GM12878 (cell line): ENCODE data around the gene PLCG1. TPM values are rescaled to one million over a fixed set of nuclear protein-coding genes. Genes with fewer than 3 reads are reported as not detected.

ENCODE experiments used
- ATAC-seq: fragments of 200-7000 bp; cut with Tn5 transposase; 3 replicates; pipeline ENCODE4 v1.9.1; 2020; ENCODE audit warnings: mild to moderate bottlenecking, moderate library complexity
- BruUV-seq: library from RNA; stranded (reverse); fragments of 400-500 nt; replicated peaks from 2 replicates; lab custom pipeline; 2021; lab: Mats Ljungman, UMichigan
- CTCF ChIA-PET: fragments of 300-600 bp; sonication (Branson Sonifier 250); formaldehyde crosslinking; extraction: SDS; loops from one replicate; lab custom pipeline; 2021; ENCODE audit warnings: inconsistent platforms; lab: Yijun Ruan, JAX
- POLR2A ChIA-PET: fragments of 350-600 bp; formaldehyde crosslinking; extraction: SDS; loops from one replicate; lab custom pipeline; 2021; ENCODE audit warnings: inconsistent platforms; lab: Charles Lee
- RAD21 ChIA-PET: fragments of 300-600 bp; sonication (Branson Sonifier 250); formaldehyde crosslinking; loops from one replicate; lab custom pipeline; 2023; ENCODE audit warnings: antibody characterized with exemption; ENCODE audit not compliant: unreplicated experiment; lab: Charles Lee
- SMC1A ChIA-PET: fragments of 300-600 bp; sonication (Branson Sonifier 250); formaldehyde crosslinking; loops from one replicate; lab custom pipeline; 2023; ENCODE audit not compliant: unreplicated experiment, uncharacterized antibody; lab: Charles Lee
- DNase-seq: peaks from one replicate; pipeline ENCODE4 v3.0.0-alpha.2; 2011; ENCODE audit warnings: low read depth, low spot score
- FAIRE-seq: peaks from 3 replicates; lab custom pipeline; 2011; peaks lifted over from hg19 to GRCh38; lab: Jason Lieb, UNC
- H2AFZ ChIP-seq: 2 replicates; pipeline ENCODE4 v1.6.0; 2011; ENCODE audit warnings: low read depth, low read length, control low read depth; ENCODE audit not compliant: control insufficient read depth
- H3K27ac ChIP-seq: 2 replicates; pipeline ENCODE4 v1.5.1; 2011; ENCODE audit warnings: control low read depth; ENCODE audit not compliant: control insufficient read depth, insufficient read depth
- H3K27me3 ChIP-seq, 2 experiments: replicated peaks in 1 of 2; 2 replicates each; pipeline versions ENCODE4 v1.6.0 to v1.6.1; 2011; ENCODE audit warnings: low read length in 1 of 2; ENCODE audit not compliant: control insufficient read depth in 2 of 2, insufficient read depth in 2 of 2
- H3K36me3 ChIP-seq, 2 experiments: 2 replicates each; pipeline ENCODE4 v1.5.1; 2011; ENCODE audit warnings: low read length in 1 of 2; ENCODE audit not compliant: control insufficient read depth in 2 of 2, insufficient read depth in 2 of 2
- H3K4me1 ChIP-seq: 2 replicates; pipeline ENCODE4 v1.6.1; 2011; ENCODE audit warnings: mild to moderate bottlenecking, low read length, moderate library complexity, mixed read lengths; ENCODE audit not compliant: control insufficient read depth, insufficient read depth
- H3K4me2 ChIP-seq: 2 replicates; pipeline ENCODE4 v1.6.0; 2011; ENCODE audit warnings: control low read depth; ENCODE audit not compliant: control insufficient read depth, insufficient read depth
- H3K4me3 ChIP-seq: fragments of 200-600 bp; sonication (generic); 2 replicates; pipeline ENCODE4 v1.5.1; 2016
- H3K79me2 ChIP-seq: 2 replicates; pipeline ENCODE4 v1.6.0; 2011; ENCODE audit warnings: low read length; ENCODE audit not compliant: control insufficient read depth, insufficient read depth
- H3K9ac ChIP-seq: 2 replicates; pipeline ENCODE4 v1.8.0; 2011; ENCODE audit warnings: low read length, control low read depth, mixed read lengths; ENCODE audit not compliant: control insufficient read depth, insufficient read depth
- H3K9me3 ChIP-seq: replicated peaks from 3 replicates; pipeline ENCODE4 v1.5.1; 2011; ENCODE audit warnings: mild to moderate bottlenecking, low read length; ENCODE audit not compliant: control insufficient read depth, insufficient read depth
- H4K20me1 ChIP-seq: 2 replicates; pipeline ENCODE4 v1.6.0; 2011; ENCODE audit not compliant: control insufficient read depth, insufficient read depth
- RB1 ChIP-seq: fragments of 450-650 bp; formaldehyde crosslinking; IDR thresholded peaks from 2 replicates; pipeline ENCODE4 v1.6.1; 2017; ENCODE audit warnings: mild to moderate bottlenecking, borderline replicate concordance
- SIX5 ChIP-seq: IDR thresholded peaks from 2 replicates; pipeline ENCODE4 v1.6.1; 2011; ENCODE audit warnings: mild to moderate bottlenecking, low read depth, low read length, moderate library complexity; ENCODE audit not compliant: severe bottlenecking
- SMARCA5 ChIP-seq: fragments of 450-650 bp; IDR thresholded peaks from 2 replicates; pipeline ENCODE4 v1.6.1; 2017; ENCODE audit warnings: mild to moderate bottlenecking
- SRF ChIP-seq, 2 experiments: IDR thresholded peaks; 2 replicates each; pipeline ENCODE4 v1.6.1; 2011; ENCODE audit warnings: low read depth in 2 of 2, low read length in 2 of 2, mild to moderate bottlenecking in 1 of 2, moderate library complexity in 1 of 2
- WGBS: methylation state at CpG from one replicate; pipeline ENCODE4 v1.1.6; 2016; ENCODE audit warnings: low lambda C conversion rate; ENCODE audit not compliant: insufficient replicate concordance, insufficient coverage; ENCODE audit errors: missing lambda C conversion rate; 5-methylcytosine and 5-hydroxymethylcytosine counted together
- in situ Hi-C: fragments of 300-500 bp; cut with MboI; formaldehyde crosslinking; loops from 9 replicates; pipeline ENCODE4 v1.14.3; 2018; ENCODE audit warnings: mixed read lengths
- intact Hi-C: fragments of 100-400 bp; cut with micrococcal nuclease; formaldehyde crosslinking; loops from one replicate; pipeline ENCODE4 v1.14.2; 2022; ENCODE audit not compliant: unreplicated experiment
- polyA plus RNA-seq, 11 experiments: library from polyadenylated mRNA; depleted of rRNA in 4 of 11; unstranded in 6 of 11; stranded (reverse) in 5 of 11; fragments of >200 nt; fragmentation: Nextera tagmentation in 4 of 11; fragmentation: Illumina TruSeq in 1 of 11; extraction: Ambion mirVana in 4 of 11; extraction: Trizol in 1 of 11; gene quantifications; 1 replicate in 1 of 11; 2 replicates in 10 of 11; pipeline versions ENCODE4 v1.2.1 to v1.2.3, GENCODE V29; 2011 to 2016; ENCODE audit warnings: inconsistent platforms in 2 of 11, missing spikeins in 2 of 11, low read depth in 1 of 11
- total RNA-seq, 4 experiments: library from RNA; depleted of rRNA in 3 of 4; stranded (reverse); fragments of >200 nt in 3 of 4; fragmentation: Illumina TruSeq in 1 of 4; extraction: Trizol in 1 of 4; gene quantifications; 2 replicates each; pipeline versions ENCODE4 v1.2.1 to v1.2.3, GENCODE V29; 2013 to 2021
- TF ChIP-seq, protein P1 (sequence below): IDR thresholded peaks from 2 replicates; pipeline ENCODE4 v1.6.1; 2012; ENCODE audit warnings: low read depth, low read length, improper control_type of control experiment
- TF ChIP-seq, protein P2 (sequence below): fragments of 450-650 bp; IDR thresholded peaks from 2 replicates; pipeline ENCODE4 v1.6.1; 2018; ENCODE audit warnings: borderline replicate concordance, mild to moderate bottlenecking; ENCODE audit not compliant: partially characterized antibody
- TF ChIP-seq, protein P3 (sequence below): fragments of 450-650 bp; conservative IDR thresholded peaks from 2 replicates; pipeline ENCODE4 v1.6.1; 2017; ENCODE audit warnings: mild to moderate bottlenecking, moderate library complexity
- TF ChIP-seq, protein P4 (sequence below): fragments of 450-650 bp; IDR thresholded peaks from 2 replicates; pipeline ENCODE4 v1.6.1; 2017; ENCODE audit warnings: mild to moderate bottlenecking, moderate library complexity

PLCG1 gene
- total and polyA plus RNA-seq, 10 of the 15 experiments (the other 5 are each of a cell fraction or from before 2014, with no cell fraction given) = 2.6 to 114 (median 45.3) TPM

DNA sequence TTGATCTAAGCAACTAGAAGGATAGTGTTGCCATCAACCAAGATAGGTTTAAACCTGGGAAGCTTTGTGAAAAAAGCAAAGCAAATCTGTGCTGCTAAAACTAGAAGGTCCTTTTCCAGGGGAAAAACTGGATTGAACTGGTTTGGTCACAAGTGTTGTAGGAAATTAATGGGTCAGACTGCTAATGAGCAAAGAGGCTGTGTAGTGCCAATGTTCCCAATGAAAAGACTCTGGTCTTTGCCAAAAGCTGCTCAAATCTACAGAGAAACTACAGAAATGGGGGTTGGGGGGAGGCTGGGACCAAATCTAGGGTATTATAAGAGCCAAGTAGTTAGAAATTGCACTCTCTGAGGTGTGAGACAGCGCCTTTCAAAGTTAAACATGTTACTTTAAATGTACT is 85.0 kb downstream of the PLCG1 start:
- DNase-seq (no peak), ATAC-seq (no peak), FAIRE-seq (no peak)
- Histone ChIP-seq H3K79me2 (no peaks in the 10 kb centered on the region), H3K4me2 (no peak overlapping the region), H3K9me3 (no peaks in the 10 kb centered on the region), H3K9ac (no peak overlapping the region), H3K27ac (no peak overlapping the region), H3K36me3 (no peaks in the 10 kb centered on the region), H3K4me3 (no peak overlapping the region), H4K20me1 (no peaks in the 10 kb centered on the region), H3K4me1 (no peaks in the 10 kb centered on the region), H2AFZ (no peak overlapping the region), H3K27me3 (no peaks in the 10 kb centered on the region)
- RAD21 ChIA-PET = no interaction called here
- intact Hi-C loops (no loop called here), in situ Hi-C loops (no loop called here)
- 95% methylated on average over 1 of the region's 1 CpG for WGBS
- CTCF ChIA-PET = no interaction called here
- TF ChIP-seq, protein P1, sequence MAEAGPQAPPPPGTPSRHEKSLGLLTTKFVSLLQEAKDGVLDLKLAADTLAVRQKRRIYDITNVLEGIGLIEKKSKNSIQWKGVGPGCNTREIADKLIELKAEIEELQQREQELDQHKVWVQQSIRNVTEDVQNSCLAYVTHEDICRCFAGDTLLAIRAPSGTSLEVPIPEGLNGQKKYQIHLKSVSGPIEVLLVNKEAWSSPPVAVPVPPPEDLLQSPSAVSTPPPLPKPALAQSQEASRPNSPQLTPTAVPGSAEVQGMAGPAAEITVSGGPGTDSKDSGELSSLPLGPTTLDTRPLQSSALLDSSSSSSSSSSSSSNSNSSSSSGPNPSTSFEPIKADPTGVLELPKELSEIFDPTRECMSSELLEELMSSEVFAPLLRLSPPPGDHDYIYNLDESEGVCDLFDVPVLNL = no peak
- TF ChIP-seq RB1 = no peak
- TF ChIP-seq, protein P2, sequence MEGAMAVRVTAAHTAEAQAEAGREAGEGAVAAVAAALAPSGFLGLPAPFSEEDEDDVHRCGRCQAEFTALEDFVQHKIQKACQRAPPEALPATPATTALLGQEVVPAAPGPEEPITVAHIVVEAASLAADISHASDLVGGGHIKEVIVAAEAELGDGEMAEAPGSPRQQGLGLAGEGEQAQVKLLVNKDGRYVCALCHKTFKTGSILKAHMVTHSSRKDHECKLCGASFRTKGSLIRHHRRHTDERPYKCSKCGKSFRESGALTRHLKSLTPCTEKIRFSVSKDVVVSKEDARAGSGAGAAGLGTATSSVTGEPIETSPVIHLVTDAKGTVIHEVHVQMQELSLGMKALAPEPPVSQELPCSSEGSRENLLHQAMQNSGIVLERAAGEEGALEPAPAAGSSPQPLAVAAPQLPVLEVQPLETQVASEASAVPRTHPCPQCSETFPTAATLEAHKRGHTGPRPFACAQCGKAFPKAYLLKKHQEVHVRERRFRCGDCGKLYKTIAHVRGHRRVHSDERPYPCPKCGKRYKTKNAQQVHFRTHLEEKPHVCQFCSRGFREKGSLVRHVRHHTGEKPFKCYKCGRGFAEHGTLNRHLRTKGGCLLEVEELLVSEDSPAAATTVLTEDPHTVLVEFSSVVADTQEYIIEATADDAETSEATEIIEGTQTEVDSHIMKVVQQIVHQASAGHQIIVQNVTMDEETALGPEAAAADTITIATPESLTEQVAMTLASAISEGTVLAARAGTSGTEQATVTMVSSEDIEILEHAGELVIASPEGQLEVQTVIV = no peak
- no peak for TF ChIP-seq SRF (IDR thresholded peaks at IDR 0.05; ENCODE audit: low read depth in 2 of 2, low read length in 2 of 2)
- no peak for TF ChIP-seq SMARCA5
- TF ChIP-seq, protein P3, sequence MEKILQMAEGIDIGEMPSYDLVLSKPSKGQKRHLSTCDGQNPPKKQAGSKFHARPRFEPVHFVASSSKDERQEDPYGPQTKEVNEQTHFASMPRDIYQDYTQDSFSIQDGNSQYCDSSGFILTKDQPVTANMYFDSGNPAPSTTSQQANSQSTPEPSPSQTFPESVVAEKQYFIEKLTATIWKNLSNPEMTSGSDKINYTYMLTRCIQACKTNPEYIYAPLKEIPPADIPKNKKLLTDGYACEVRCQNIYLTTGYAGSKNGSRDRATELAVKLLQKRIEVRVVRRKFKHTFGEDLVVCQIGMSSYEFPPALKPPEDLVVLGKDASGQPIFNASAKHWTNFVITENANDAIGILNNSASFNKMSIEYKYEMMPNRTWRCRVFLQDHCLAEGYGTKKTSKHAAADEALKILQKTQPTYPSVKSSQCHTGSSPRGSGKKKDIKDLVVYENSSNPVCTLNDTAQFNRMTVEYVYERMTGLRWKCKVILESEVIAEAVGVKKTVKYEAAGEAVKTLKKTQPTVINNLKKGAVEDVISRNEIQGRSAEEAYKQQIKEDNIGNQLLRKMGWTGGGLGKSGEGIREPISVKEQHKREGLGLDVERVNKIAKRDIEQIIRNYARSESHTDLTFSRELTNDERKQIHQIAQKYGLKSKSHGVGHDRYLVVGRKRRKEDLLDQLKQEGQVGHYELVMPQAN = no peak
- TF ChIP-seq, protein P4, sequence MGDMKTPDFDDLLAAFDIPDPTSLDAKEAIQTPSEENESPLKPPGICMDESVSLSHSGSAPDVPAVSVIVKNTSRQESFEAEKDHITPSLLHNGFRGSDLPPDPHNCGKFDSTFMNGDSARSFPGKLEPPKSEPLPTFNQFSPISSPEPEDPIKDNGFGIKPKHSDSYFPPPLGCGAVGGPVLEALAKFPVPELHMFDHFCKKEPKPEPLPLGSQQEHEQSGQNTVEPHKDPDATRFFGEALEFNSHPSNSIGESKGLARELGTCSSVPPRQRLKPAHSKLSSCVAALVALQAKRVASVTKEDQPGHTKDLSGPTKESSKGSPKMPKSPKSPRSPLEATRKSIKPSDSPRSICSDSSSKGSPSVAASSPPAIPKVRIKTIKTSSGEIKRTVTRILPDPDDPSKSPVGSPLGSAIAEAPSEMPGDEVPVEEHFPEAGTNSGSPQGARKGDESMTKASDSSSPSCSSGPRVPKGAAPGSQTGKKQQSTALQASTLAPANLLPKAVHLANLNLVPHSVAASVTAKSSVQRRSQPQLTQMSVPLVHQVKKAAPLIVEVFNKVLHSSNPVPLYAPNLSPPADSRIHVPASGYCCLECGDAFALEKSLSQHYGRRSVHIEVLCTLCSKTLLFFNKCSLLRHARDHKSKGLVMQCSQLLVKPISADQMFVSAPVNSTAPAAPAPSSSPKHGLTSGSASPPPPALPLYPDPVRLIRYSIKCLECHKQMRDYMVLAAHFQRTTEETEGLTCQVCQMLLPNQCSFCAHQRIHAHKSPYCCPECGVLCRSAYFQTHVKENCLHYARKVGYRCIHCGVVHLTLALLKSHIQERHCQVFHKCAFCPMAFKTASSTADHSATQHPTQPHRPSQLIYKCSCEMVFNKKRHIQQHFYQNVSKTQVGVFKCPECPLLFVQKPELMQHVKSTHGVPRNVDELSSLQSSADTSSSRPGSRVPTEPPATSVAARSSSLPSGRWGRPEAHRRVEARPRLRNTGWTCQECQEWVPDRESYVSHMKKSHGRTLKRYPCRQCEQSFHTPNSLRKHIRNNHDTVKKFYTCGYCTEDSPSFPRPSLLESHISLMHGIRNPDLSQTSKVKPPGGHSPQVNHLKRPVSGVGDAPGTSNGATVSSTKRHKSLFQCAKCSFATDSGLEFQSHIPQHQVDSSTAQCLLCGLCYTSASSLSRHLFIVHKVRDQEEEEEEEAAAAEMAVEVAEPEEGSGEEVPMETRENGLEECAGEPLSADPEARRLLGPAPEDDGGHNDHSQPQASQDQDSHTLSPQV = no peak
- no peak for TF ChIP-seq SIX5
- no TSS peak for BruUV-seq
- POLR2A ChIA-PET = interaction anchor here (0.6 kb wide), 1 partner anchor 26 kb away, joined by 3 read pairs; no protein-coding TSS in a partner anchor
- SMC1A ChIA-PET = no interaction called here
